CD4-positive, alpha-beta T cell (primary cell): ENCODE results near the gene CCDC116. TPM values are rescaled to one million over a fixed set of nuclear protein-coding genes. Genes with fewer than 3 reads are reported as not detected.
A peak's percentile ranks its signal among the peaks of the same experiment; 100 is the strongest.

Experiments used
- ATAC-seq: fragments of 200-7000 bp; cut with Tn5 transposase; one replicate; pipeline ENCODE4 v1.10.0; 2022; ENCODE audit warnings: mild to moderate bottlenecking; ENCODE audit not compliant: poor library complexity
- CTCF ChIA-PET: fragments of 350-600 bp; sonication (Branson Sonifier 250); formaldehyde crosslinking; loops from one replicate; lab custom pipeline; 2021; ENCODE audit warnings: antibody characterized with exemption, inconsistent platforms; lab: Charles Lee
- POLR2A ChIA-PET: fragments of 350-600 bp; sonication (Branson Sonifier 250); formaldehyde crosslinking; loops from one replicate; lab custom pipeline; 2021; ENCODE audit warnings: antibody characterized with exemption, inconsistent platforms; lab: Charles Lee
- DNase-seq, 14 experiments: peaks; one replicate each; pipeline ENCODE4 v3.0.0-alpha.2; 2013 to 2020; ENCODE audit warnings: mixed read lengths in 2 of 14
- H3K27ac ChIP-seq, 2 donors: one replicate each; pipeline versions ENCODE4 v1.5.1 to v1.7.0; 2013; ENCODE audit warnings: low read length in 2 of 2, low read depth in 1 of 2, mild to moderate bottlenecking in 1 of 2
- H3K27me3 ChIP-seq, 2 experiments: 1 replicate in 1 of 2; 2 replicates in 1 of 2; pipeline versions ENCODE4 v1.6.1 to v1.7.0; 2013; ENCODE audit warnings: low read length in 2 of 2, control low read depth in 1 of 2, mild to moderate bottlenecking in 1 of 2, moderate library complexity in 1 of 2; ENCODE audit not compliant: insufficient read depth in 2 of 2, control insufficient read depth in 1 of 2
- H3K36me3 ChIP-seq: one replicate; pipeline ENCODE4 v1.6.1; 2013; ENCODE audit warnings: low read length, control low read depth; ENCODE audit not compliant: insufficient read depth
- H3K4me1 ChIP-seq: one replicate; pipeline ENCODE4 v1.6.1; 2013; ENCODE audit warnings: low read length, control low read depth; ENCODE audit not compliant: insufficient read depth
- H3K4me3 ChIP-seq: one replicate; pipeline ENCODE4 v1.5.1; 2013; ENCODE audit warnings: mild to moderate bottlenecking, low read length, moderate library complexity
- H3K9me3 ChIP-seq, 2 experiments: 1 replicate in 1 of 2; 2 replicates in 1 of 2; pipeline versions ENCODE4 v1.6.1 to v1.7.0; 2013; ENCODE audit warnings: low read length in 2 of 2, mild to moderate bottlenecking in 2 of 2, control low read depth in 1 of 2, moderate library complexity in 1 of 2; ENCODE audit not compliant: control insufficient read depth in 1 of 2, insufficient read depth in 1 of 2
- H3K27ac Mint-ChIP-seq: one replicate; pipeline ENCODE4 v1.8.0; 2020; ENCODE audit warnings: mixed read lengths
- H3K27me3 Mint-ChIP-seq: one replicate; pipeline ENCODE4 v1.8.0; 2021; ENCODE audit warnings: mixed read lengths
- H3K36me3 Mint-ChIP-seq: one replicate; pipeline ENCODE4 v1.8.0; 2021; ENCODE audit warnings: low read depth, mixed read lengths
- H3K4me1 Mint-ChIP-seq: one replicate; pipeline ENCODE4 v1.8.0; 2021; ENCODE audit warnings: low read depth, mixed read lengths
- H3K4me3 Mint-ChIP-seq: one replicate; pipeline ENCODE4 v1.8.0; 2020; ENCODE audit warnings: mild to moderate bottlenecking, mixed read lengths
- H3K9me3 Mint-ChIP-seq: one replicate; pipeline ENCODE4 v1.8.0; 2020; ENCODE audit warnings: mixed read lengths
- intact Hi-C, 2 experiments: fragments of 100-400 bp; cut with DNase I in 1 of 2; cut with micrococcal nuclease in 1 of 2; formaldehyde crosslinking; loops; one replicate each; pipeline versions ENCODE4 v1.15.1 to v1.9.0; 2023 to 2025; cut with DNase I, micrococcal nuclease
- total RNA-seq, 174 experiments: library from RNA in 2 of 174; stranded (reverse) in 2 of 174; gene quantifications; one replicate each; pipeline ENCODE4 v1.2.3 and lab custom pipeline; 2021 to 2026
- TF ChIP-seq, protein P1 (sequence below): fragments of 200-600 bp; IDR thresholded peaks from one replicate; pipeline ENCODE4 v1.8.0; 2022; ENCODE audit warnings: antibody characterized with exemption, mild to moderate bottlenecking

The CCDC116 gene
- total RNA-seq, 2 experiments from 2014 or later: 0.14 to 0.20 TPM

DNA sequence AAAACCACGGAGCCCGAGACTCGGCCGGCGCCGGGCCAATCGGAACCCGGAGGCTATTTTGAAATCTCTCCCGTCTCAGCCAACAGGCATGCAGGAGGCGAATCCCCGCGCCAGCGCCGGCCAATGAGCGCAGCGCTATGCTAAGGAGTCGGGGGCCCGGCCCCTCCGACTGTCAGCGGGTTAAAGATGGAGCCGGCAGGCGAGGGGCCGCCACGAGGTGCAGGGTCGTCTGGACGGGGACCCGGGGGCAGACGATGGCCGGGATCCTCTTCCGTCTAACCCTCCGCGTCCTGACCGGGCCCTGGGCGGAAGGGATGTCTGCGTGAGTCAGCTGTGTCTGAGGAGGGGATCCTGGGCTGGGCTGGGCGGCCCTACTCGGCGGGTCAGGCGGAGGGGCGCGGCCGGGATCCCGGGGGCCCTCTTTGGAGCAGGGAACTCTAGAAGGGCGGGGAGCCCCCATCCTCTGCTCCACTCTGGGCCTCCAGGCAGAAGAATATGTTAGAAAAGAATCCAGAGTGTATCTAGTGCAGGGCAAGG is 19.5 kb downstream of the CCDC116 start:
- Mint-ChIP-seq H3K9me3 (no peaks in the 10 kb centered on the region), H3K36me3 (peaks cover 4% of the 10 kb centered on the region), H3K27ac (no peak overlapping the region), H3K27me3 (no peaks in the 10 kb centered on the region), H3K4me3 (peak overlapping the region; percentile 87), H3K4me1 (peaks cover 33% of the 10 kb centered on the region)
- H3K27me3 ChIP-seq: no peaks in the 10 kb centered on the region
- ATAC-seq: peak; percentile 98
- DNase-seq: peak; percentile 61 to 89 (median 74)
- ChIA-PET CTCF (interaction anchor here (1.0 to 1.4 kb wide), 2 partner anchors 9 to 10 kb away, joined by 4 to 5 read pairs; partner anchors contain the start of gene SDF2L1), POLR2A (interaction anchor here (2.1 to 4.4 kb wide), 2 partner anchors 10 to 23 kb away, joined by 10 to 32 read pairs; partner anchors contain the start of gene SDF2L1)
- peak overlapping the region; percentile 65 for H3K4me3 ChIP-seq
- H3K27ac ChIP-seq: no peak overlapping the region
- H3K9me3 ChIP-seq: no peaks in the 10 kb centered on the region
- peaks cover 32% of the 10 kb centered on the region for H3K4me1 ChIP-seq
- H3K36me3 ChIP-seq: peaks cover 12% of the 10 kb centered on the region
- intact Hi-C loops: no loop called here
- TF ChIP-seq, protein P1, sequence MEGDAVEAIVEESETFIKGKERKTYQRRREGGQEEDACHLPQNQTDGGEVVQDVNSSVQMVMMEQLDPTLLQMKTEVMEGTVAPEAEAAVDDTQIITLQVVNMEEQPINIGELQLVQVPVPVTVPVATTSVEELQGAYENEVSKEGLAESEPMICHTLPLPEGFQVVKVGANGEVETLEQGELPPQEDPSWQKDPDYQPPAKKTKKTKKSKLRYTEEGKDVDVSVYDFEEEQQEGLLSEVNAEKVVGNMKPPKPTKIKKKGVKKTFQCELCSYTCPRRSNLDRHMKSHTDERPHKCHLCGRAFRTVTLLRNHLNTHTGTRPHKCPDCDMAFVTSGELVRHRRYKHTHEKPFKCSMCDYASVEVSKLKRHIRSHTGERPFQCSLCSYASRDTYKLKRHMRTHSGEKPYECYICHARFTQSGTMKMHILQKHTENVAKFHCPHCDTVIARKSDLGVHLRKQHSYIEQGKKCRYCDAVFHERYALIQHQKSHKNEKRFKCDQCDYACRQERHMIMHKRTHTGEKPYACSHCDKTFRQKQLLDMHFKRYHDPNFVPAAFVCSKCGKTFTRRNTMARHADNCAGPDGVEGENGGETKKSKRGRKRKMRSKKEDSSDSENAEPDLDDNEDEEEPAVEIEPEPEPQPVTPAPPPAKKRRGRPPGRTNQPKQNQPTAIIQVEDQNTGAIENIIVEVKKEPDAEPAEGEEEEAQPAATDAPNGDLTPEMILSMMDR: no peak

DNA sequence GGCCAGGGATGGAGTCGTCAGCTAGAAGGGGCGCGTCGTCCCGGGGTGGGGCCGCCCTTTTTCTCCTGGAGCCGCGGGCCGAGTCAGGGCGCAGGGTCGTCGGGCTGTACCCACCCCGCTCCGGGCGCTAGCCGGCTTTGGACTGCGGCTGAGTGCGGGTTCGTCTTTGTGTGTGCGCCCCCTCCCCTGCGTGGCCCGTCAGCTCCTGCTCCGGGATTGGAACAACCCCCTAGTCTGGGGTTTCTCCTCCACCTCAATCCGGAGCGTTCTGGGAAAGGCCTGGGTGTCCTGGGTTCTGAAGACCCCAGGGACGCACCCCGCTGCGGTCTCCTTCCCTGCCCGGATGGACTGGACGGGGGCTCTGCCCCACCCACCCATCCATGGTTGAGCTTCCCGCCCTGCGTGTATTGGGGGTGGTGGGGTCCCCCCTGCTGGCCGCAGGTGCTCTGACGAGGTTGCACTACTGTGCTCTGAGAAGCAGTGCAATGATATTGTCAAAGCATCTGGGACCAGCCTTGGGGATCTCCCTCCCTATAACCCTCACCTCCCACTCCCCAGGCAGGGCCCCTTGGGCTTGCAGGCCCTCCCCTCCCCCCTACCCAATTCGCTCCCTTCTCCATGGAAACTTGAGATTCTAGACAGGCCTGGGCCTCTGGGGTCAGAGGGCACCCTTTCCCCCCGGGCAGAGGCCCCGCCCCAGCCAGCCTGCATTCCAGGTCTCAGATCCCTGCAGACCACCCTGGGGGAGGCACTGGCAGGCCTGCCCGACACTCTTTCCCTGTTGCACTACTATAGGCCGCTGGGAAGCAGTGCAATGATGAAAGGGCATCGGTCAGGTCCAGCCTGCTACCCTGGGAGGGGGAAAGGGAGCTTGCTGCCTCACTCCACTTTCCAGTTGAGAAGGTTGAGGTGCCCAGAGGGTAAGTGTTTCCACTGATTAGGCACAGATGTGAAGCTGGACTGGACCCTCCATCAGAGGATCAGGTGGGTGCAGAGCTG is 20.3 kb downstream of the CCDC116 start:
- Histone ChIP-seq H3K27ac (no peak overlapping the region), H3K27me3 (no peaks in the 10 kb centered on the region), H3K36me3 (peaks cover 8% of the 10 kb centered on the region), H3K4me3 (peak overlapping the region; percentile 65), H3K4me1 (peaks cover 35% of the 10 kb centered on the region), H3K9me3 (no peaks in the 10 kb centered on the region)
- Mint-ChIP-seq H3K4me3 (peak overlapping the region; percentile 45), H3K9me3 (no peaks in the 10 kb centered on the region), H3K4me1 (peaks cover 35% of the 10 kb centered on the region), H3K36me3 (peaks cover 4% of the 10 kb centered on the region), H3K27ac (no peak overlapping the region), H3K27me3 (no peaks in the 10 kb centered on the region)
- CTCF ChIA-PET: interaction anchor here (1.1 to 1.4 kb wide), 2 partner anchors 10 to 24 kb away, joined by 3 to 5 read pairs; no protein-coding TSS in a partner anchor
- DNase-seq: peak in 1 of 14 experiments; percentile 40
- TF ChIP-seq, protein P1: no peak
- intact Hi-C loops: no loop called here
- POLR2A ChIA-PET: interaction anchor here (2.1 to 4.4 kb wide), 2 partner anchors 11 to 24 kb away, joined by 10 to 32 read pairs; partner anchors contain the start of gene SDF2L1
- ATAC-seq: no peak

DNA sequence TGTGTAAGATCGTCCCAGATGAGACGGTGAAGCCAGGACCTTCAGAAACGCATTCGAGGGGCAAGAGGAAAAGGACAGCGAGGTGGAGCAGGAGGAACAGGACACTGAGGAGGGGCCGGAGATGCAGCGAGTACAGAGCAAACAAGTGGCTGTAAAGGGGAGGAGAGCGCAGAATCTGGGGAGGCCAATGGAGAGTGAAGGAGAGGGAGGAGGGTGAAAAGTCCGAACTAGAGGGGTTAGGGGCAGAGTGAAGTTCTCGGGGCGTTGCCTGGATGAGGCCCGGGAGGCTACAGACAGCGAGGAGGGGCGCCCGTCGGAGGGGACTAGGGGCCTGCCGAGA is 24.4 kb downstream of the CCDC116 start:
- no peaks in the 10 kb centered on the region for H3K9me3 Mint-ChIP-seq
- H3K27me3 ChIP-seq: no peaks in the 10 kb centered on the region
- ChIA-PET POLR2A (interaction anchor here (1.3 to 2.4 kb wide), 2 partner anchors 15 to 28 kb away, joined by 5 to 11 read pairs; partner anchors contain the start of gene SDF2L1), CTCF (interaction anchor here (1.4 to 1.7 kb wide), 3 partner anchors 10 to 15 kb away, joined by 4 to 7 read pairs (median 5); partner anchors contain the start of gene SDF2L1)
- peaks cover 16% of the 10 kb centered on the region for H3K4me1 Mint-ChIP-seq
- intact Hi-C loops: loop anchor here in 1 of 2 experiments (1.0 to 2.0 kb wide), 2 partner anchors 8 to 14 kb away; partner anchors contain the start of gene SDF2L1
- no peak overlapping the region for H3K27ac Mint-ChIP-seq
- H3K27me3 Mint-ChIP-seq: no peaks in the 10 kb centered on the region
- no peak overlapping the region for H3K27ac ChIP-seq
- no peaks in the 10 kb centered on the region for H3K36me3 ChIP-seq
- DNase-seq (no peak), ATAC-seq (no peak)
- H3K4me1 ChIP-seq: peaks cover 29% of the 10 kb centered on the region
- peak overlapping the region; percentile 69 for H3K4me3 Mint-ChIP-seq
- H3K9me3 ChIP-seq: no peaks in the 10 kb centered on the region
- no peaks in the 10 kb centered on the region for H3K36me3 Mint-ChIP-seq
- peak overlapping the region; percentile 24 for H3K4me3 ChIP-seq
- TF ChIP-seq, protein P1: no peak
